ENCODE data around the gene RAB11B.
A peak's percentile ranks its signal among the peaks of the same experiment; 100 is the strongest.
"Not testable (repeated sequence)": the region's sequence is repeated elsewhere in the genome, so short reads cannot be mapped to it uniquely, and the experiment has no call there.

RAB11B gene

DNA sequence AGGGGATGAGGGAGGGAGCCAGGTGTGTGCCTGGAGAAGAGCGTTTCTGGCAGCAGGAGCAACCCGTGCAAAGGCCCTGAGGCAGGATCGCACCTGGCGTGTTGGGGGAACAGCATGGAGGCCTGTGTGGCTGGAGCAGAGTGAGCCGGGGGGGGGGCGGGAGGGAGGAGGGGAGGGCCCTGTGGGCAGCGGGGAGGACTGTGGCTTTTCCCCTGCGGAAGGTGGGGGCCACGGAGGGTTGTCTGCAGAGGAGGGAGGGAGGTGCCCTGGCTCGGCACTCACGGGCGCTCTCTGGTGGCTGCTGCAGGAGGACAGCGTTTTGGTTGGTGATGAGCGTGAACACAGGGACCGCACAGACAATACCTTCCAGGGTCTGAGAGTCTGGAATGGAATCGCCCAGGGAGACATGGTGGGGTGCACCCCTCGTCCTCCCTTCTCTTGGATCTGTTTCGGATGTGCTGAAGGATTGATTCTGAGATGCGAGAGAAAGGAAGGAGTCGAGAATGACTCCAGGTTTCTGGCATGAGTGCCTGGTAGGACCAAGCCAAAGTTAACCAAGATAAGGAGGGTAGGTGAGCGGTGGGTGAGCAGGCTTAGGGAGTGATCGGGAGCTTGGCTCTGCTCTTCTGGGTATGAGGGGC, 6.5 kb downstream of the RAB11B start:
- DNase-seq, result peak; percentile 70

DNA sequence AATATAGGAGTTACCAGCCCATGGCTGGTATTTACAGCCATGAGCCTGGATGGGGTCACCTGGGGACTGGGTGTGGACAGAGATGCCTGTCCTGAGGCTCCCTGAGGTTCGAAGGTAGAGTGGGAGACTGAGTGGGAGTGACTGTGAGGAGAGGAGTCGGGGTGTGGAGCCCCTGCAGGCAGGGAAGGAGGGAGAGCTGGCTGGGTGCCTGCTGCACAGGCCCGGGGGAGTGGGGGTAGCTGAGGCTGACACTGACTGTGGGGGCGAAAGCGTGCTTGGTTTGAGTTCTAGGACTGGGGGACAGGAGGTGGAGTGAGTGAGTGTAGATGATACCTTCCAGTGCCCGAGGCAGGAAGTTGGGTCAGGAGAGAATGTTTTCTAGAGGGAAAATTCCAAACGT, 7.1 kb downstream of the RAB11B start:
- no peak for DNase-seq

DNA sequence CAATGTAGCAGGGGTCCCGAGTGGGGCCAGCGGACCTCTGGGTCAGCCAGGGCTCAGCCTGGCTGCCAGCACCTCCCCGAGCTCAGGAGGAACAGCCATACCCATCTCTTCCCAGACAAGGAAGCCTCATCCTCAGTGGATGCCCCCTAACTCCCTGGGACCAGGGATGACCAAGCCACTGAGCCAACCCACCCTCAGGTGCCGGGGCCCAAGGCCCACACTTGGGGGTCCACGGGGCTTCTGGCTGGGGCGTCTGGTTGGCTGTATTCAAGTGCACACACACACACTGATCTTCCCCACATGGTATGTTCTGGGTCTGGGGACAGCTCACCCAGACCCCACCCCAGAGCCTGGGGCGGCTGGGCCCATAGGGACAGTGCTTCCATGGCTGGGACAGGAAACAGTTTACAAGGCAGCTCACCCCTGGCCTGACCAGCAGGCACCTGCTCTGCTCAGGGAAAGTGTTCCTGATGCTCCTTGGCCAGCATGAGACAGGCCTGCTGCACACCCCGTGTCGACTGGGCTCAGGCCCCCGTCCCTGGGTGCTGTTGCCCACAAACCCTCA, 7.7 kb downstream of the RAB11B start:
- no peak for DNase-seq

DNA sequence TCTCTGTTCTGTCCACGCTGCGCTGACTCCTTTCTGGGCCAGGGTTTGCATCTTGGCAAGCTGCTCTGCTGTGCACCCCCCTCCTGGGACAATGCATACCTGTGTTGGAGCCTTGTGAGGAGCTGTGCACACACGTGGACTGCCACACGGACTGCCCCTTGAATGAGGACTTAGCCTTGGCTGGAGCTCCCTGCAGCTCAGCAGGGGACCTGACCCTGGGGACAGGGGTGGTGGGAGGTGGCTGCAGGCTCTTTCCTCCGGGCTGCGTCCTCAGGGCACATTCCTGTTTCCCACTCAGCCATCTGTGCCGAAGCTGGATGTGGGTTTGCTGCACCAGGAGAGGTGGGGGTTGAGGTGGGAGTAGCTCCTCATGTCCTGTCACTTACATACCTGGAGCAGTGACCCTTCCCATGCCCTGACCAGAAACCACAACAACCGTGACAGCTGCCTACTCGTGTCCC, 8.2 kb downstream of the RAB11B start:
- DNase-seq, result no peak

DNA sequence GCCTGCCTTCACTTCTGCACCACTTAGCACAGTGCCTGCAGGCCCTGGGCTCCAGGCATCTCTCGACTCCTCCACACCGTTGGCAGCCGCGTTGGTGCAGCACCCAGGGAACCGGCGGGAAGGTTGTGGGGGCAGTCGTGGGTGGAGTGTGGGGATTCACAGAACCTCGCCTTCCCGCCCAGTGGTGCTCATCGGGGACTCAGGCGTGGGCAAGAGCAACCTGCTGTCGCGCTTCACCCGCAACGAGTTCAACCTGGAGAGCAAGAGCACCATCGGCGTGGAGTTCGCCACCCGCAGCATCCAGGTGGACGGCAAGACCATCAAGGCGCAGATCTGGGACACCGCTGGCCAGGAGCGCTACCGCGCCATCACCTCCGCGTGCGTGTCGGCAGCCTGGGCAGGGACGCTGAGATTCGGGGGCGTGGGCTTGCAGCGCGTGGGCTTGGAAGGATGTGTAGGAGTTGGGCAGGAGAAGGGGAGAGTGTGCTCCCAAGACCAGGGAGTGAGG, 9.6 kb downstream of the RAB11B start:
- DNase-seq, result no peak

DNA sequence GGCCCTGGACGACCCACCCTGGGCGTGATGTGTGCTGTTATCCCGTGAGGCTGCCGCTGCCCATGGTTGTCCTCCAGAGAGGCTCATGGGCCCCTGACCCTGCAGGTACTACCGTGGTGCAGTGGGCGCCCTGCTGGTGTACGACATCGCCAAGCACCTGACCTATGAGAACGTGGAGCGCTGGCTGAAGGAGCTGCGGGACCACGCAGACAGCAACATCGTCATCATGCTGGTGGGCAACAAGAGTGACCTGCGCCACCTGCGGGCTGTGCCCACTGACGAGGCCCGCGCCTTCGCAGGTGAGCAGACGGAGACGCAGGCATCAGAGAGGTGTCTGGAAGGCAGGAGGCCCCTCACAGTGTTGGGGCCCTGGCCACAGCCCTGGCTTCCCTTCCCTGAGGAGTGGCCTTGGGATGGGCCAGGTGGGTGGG, 11.8 kb downstream of the RAB11B start:
- no peak for DNase-seq

DNA sequence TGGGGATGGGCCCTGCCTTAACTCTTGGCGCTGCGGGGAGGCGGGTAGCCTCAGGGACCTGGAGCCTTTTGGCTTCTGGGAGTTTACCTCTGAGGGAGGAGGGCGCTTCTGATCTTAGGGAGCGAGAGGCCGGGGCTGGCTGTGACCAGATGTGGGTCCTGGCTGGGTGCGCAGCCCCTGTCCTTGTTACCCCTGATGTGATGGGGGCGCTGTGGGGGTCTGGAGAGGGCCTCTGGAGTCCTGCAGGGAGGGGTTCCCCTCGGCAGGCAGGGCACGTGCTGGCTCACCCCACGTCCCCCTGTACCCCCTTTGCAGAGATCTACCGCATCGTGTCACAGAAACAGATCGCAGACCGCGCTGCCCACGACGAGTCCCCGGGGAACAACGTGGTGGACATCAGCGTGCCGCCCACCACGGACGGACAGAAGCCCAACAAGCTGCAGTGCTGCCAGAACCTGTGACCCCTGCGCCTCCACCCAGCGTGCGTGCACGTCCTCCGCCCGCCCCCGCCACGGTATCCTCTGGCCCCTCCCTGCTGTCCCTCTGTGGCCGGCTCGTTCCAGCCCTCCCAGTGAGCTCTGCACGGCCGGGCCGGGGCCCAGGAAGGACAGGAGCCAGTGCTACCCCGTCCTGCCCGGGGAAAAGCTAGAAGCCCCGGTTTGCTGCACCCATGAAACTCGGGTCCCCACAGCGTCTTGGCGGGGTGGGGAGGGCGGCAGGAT, 13.1 kb downstream of the RAB11B start:
- DNase-seq, result no peak

DNA sequence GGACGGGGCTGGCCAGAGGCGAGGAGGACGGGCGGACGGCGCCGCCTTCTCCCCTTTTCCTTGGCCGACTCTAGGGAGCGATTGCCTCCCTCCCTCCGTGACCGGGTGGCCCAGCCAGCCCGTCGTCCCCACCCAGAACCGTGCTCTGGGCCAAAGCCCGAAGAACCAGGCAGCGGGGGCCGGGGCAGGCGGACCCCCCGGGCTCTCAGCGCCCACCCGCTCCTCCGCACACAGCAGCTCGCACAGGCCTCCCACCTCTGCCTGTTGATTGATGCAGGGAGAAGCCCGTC, 13.6 kb downstream of the RAB11B start:
- no peak for DNase-seq

DNA sequence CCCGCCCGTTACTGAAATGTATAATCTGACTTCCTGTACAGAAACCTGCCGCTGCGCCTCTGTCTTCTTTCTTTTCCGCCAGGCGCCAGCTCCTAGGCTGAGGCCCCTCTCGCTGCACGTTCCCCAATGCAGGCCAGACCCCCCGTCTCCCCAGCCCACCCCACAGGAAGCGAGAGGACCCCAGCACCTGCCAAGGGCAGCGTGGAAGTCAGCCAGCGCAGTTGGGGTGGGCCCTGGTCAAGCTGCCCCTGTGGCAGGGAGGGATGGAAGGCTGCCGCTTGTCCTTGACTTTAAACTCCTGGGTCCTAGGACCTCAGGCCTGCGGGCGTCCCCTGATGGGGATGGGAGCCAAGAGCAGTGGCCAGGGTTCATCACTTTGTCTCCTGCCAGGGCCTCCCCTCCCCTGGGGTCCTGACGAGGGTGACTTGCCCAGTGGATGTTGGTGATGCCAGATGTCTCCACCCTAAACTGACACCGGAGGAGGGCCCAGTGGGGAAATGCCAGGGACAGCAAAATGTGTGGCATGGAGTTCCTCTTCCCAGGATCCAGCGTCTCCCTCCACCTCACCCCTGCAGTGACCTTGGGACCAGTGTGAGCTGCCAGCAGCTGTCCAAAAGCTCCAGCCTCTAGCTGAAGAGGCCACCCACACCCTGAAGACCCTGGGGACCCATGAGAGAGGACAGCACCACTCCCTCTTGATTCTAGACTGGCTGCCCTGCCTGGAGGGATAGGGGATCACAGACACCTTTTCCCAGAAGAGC, 14.4 kb downstream of the RAB11B start:
- DNase-seq, result no peak

DNA sequence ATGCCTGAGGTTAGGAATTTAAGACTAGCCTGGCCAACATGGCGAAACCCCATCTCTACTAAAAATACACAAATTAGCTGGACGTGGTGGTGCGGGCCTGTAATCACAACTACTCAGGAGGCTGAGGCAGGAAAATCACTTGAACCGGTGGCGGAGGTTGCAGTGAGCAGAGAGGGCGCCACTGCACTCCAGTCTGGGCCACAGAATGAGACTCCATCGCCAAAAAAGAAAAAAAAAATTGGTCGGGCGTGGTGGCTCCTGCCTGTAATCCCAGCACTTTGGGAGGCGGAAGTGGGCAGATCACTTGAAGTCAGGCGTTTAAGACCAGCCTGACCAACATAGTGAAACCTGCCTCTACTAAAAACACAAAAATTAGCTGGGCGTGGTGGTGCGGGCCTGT, 20.6 kb downstream of the RAB11B start:
- not testable (repeated sequence) for DNase-seq

DNA sequence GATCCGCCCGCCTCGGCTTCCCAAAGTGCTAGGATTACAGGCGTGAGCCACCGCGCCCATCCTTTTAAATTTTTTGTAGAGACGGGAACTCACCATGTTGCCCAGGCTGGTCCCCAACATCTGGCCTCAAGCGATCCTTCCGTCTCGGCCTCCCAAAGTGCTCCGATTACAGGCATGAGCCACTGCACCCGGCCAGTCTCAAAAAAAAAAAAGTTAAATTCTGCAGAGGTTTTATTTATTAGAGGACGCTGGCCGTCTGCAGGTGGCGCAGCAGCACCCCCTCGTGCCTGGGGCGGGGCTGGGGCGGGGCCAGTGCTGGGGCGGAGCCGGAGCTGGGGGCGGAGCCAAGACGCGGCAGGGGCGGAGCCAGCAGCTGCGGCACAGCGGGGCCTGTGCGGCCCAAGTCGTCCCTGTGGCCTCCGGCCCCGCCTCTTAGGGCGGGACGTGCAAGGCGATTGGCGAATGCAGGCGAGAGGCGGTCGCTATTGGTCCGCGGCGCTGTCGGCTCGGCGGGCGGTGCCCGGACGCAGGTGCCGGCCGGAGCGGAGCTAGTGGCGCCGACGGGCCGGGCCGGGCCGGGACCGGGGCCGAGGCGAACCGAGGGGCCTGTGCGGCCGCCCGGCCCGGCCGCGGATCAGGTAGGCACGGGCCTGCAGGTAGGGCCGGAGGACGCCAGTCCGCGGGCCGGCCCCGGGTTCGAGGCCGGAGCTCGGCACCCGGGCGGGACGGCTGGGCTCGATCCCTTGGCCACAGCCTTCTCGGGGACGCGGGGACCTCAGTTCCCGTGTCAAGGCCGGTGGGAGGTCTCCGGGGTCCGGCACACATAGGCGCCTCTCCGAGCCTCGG, 22.8 kb downstream of the RAB11B start, which contains the start of gene MARCHF2:
Gene MARCHF2 (plus strand): TSS at position 523 of the 846 bp plus-strand sequence. CDS start 8,536 bp downstream, outside the sequence.
- peak; percentile 95 for DNase-seq

DNA sequence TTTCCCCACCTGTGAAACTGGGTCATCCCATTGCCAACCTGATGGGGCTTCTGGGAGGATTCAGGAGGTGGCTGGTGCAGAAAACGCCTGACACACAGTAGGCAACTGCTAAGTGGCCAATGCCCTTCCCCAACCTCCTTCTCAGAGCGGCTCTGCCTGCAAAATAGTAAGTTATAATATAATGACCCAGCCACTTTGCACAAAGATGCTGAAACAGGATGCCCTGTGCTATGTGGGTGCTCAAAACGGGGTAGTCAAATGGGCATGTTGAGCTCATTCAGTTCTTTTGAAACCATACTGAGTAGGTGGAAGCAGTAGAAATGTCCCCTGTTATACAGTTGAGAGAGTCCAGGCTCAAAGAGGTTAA, 23.5 kb downstream of the RAB11B start:
- DNase-seq, result no peak

DNA sequence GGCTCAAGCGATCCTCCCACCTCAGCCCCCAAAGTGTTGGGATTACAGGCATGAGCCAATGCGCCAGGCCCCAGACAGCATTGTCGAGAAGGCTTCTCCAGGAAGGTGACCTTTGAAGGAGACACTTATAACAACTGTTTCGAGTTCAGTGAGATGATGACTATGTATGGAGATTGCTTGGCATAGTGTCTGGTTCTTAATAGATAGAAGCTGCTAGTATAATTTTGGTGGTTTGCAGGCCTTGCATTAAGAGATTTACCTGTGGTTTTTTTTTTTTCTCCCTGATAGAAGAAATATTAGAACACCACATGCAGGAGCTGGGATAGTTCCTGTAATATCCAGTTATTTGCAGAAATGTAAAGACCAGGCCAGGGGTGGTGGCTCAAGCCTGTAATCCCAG, 26.6 kb downstream of the RAB11B start:
- no peak for DNase-seq

DNA sequence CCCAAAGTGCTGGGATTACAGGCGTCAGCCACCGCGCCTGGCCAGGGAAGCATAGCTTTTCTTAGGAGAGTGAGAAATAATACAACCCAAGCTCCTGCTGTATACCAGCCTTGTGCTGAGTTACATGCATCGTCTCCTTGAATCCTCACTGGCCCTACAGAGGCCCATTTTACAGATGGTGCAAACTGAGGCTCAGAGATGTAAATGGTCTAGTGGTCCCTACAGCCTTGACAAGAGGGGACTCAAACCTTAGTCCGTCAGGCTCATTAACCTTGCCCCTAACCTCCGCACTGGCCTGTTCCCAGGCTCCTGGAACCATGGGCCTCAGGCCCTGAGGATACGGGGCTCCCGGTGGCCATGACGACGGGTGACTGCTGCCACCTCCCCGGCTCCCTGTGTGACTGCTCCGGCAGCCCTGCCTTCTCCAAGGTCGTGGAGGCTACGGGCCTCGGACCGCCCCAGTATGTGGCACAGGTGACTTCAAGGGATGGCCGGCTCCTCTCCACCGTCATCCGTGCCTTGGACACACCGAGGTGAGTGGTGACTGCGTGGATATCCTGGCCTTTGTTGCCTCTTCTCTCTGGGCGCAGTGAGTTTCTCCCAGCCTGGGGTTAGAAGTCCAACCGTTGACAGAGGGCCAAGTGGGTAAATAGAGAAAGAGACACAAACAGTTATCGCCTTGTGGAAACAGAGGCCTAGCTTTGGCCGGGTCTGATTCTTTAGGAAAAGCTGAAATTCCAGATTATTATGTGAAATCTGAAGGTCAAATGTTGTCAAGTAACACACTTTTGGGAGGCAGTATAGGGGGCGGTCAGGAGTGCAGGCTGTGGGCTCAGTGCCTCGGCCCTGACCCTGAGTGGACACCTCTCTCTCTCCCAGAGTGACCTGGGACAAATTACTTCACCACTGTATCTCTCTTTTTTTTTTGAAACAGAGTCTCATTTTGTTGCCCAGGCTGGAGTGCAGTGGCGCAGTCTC, 31.6 kb downstream of the RAB11B start:
- no peak for DNase-seq

DNA sequence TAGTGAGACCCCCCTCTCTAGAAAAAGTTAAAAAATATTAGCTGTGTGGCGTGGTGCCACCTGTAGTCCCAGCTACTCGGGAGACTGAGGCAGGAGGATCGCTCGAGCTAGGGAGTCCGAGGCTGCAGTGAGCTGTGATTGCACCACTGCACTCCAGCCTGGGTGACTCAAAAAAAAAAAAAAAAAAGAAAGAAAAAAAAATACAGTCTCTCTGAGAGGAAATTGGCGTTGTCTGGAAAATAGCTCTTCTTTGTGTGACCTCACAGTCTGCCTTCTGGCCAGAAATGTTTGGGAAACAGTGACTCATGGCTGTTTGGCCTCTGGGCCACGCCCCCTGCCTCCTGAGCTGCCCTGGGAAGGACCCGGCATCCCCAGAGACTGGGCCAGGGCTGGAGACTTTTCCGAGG, 33.7 kb downstream of the RAB11B start:
- no peak for DNase-seq

DNA sequence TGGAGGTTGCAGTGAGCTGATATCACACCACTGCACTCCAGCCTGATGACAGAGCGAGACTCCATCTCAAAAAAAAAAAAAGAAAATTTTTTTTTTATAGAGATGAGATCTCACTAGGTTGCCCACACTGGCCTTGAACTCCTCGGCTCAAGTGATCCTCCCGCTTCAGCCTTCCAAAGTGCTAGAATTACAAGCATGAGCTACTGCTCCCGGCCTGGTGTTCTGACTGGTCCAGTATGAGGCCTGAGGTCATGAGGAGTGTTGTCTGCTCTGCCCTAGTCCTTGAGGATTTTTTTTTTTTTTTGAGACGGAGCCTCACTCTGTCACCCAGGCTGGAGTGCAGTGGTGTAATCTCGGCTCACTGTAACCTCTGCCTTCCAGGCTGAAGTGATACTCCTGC, 35.2 kb downstream of the RAB11B start:
- not testable (repeated sequence) for DNase-seq

DNA sequence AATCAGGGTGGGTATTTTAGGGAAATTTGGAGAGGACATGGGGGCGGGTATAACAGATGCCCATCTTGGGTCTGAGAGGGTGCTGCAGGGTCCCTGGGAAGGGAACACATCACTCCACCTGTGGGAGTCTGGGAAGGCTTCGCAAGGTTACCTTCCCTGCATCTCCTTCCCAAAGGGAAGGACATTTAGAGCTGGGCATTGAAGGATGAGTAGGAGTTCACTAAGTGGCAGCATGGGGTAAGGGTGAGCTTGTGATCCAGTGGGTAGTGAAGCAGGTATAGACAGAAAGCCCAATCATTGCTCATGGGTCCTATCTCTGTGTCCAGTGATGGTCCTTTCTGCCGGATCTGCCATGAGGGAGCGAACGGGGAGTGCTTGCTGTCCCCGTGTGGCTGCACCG, 36.1 kb downstream of the RAB11B start:
- no peak for DNase-seq

DNA sequence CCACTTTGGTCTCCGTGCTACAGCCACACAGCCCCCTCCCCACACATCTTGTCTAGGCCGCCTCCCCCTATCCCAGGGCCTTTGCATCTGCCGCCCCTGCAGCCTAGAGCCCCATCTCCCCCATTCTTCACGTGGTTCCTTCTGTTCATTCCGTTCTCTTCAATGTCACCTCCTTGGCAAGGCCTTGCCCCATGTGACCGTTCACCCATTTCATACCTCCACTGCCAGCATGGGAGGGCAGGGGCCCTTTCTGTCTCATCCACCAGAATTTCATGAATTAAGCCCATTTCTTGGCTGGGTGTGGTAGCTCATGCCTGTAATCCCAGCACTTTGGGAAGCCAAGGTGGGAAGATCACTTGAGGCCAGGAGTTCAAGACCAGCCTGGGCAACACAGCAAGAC, 38.9 kb downstream of the RAB11B start:
- no peak for DNase-seq

DNA sequence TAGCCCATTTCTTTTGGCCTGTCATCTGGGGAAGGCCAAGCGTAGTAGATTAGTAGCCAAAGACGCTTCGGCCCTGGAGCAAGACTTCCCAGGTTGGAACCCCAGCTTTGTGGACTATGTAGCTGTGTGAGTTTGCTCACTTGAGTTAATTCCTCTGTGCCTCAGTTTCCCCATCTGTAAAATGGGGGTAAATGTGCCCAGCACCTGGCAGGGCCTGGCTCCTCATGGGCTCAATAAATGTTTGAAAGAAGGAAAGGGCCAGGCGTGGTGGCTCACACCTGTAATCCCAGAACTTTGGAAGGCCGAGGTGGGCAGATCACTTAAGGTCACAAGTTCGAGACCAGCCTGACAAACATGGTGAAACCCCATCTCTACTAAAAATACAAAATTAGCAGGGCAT, 39.7 kb downstream of the RAB11B start:
- DNase-seq, result no peak

DNA sequence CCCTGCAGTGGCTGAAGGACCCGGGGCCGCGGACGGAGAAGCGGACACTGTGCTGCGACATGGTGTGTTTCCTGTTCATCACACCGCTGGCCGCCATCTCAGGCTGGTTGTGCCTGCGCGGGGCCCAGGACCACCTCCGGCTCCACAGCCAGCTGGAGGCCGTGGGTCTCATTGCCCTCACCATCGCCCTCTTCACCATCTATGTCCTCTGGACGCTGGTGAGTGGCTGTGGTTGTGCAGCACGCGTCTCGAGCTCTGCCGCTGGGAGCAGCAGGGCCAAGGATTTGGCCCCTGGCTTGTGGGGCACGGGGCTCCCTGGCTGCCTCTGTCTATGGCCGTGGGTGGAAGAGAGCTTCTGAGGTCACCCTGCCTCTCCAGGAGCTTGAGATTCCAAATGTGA, 40.5 kb downstream of the RAB11B start:
- DNase-seq, result no peak

DNA sequence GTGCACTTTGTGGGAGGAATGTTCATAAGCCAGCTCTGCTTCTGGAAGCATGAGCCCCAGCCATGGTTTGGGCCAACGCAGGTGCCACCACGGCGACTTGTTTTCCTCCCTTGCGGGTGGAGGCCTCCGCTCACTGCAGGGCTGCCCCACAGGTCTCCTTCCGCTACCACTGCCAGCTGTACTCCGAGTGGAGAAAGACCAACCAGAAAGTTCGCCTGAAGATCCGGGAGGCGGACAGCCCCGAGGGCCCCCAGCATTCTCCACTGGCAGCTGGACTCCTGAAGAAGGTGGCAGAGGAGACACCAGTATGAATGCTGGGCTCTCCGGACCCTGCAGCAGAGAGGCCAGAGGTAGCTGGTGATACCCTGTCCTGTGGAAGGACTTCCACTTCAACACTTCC, 48.1 kb downstream of the RAB11B start:
- DNase-seq, result no peak

All from activated CD4-positive, alpha-beta T cell treated with anti-CD3 and anti-CD28 coated beads, Interleukin-2, amount 50 U/mL, for 1 hour (primary cell).